Measurements from ENCODE around the gene ELP5. TPM values are rescaled to one million over a fixed set of nuclear protein-coding genes. Genes with fewer than 3 reads are reported as not detected.

The ELP5 gene
- total RNA-seq, 1 donor from 2014 or later, result 20.0 TPM

GRCh38 chr17:7289256-7290032 is 37.4 kb downstream of the ELP5 start:
- FAIRE-seq, result no peak
- no peak for TF ChIP-seq CTCF (IDR thresholded peaks at IDR 0.05; ENCODE audit: insufficient read depth, low read length, severe bottlenecking)
- Histone ChIP-seq H3K27me3 (ENCODE audit: control insufficient read depth, insufficient read depth, low read length) (peaks cover 5% of the 10 kb centered on the region), H3K36me3 (ENCODE audit: control insufficient read depth, insufficient read depth, low read length) (no peaks in the 10 kb centered on the region), H3K4me3 (ENCODE audit: low read depth, low read length) (no peak overlapping the region)
- DNase-seq (ENCODE audit: low read depth), result no peak

- no peak overlapping the region for H3K4me3 ChIP-seq (ENCODE audit: low read depth, low read length)
- no peak for TF ChIP-seq CTCF (IDR thresholded peaks at IDR 0.05; ENCODE audit: insufficient read depth, low read length, severe bottlenecking)
- H3K27me3 ChIP-seq (ENCODE audit: control insufficient read depth, insufficient read depth, low read length), result peaks cover 4% of the 10 kb centered on the region
- no peak for DNase-seq (ENCODE audit: low read depth)
- FAIRE-seq, result no peak
- H3K36me3 ChIP-seq (ENCODE audit: control insufficient read depth, insufficient read depth, low read length), result no peaks in the 10 kb centered on the region
Measured at GRCh38 chr17:7290166-7290565, 38.2 kb downstream of the ELP5 start.

- Histone ChIP-seq H3K4me3 (ENCODE audit: low read depth, low read length) (no peak overlapping the region), H3K36me3 (ENCODE audit: control insufficient read depth, insufficient read depth, low read length) (no peaks in the 10 kb centered on the region), H3K27me3 (ENCODE audit: control insufficient read depth, insufficient read depth, low read length) (peaks cover 3% of the 10 kb centered on the region)
- no peak for FAIRE-seq
- no peak for TF ChIP-seq CTCF (IDR thresholded peaks at IDR 0.05; ENCODE audit: insufficient read depth, low read length, severe bottlenecking)
- DNase-seq (ENCODE audit: low read depth), result no peak
Measured at GRCh38 chr17:7290685-7291084, 38.7 kb downstream of the ELP5 start.

- no peak for TF ChIP-seq CTCF (IDR thresholded peaks at IDR 0.05; ENCODE audit: insufficient read depth, low read length, severe bottlenecking)
- Histone ChIP-seq H3K36me3 (ENCODE audit: control insufficient read depth, insufficient read depth, low read length) (no peaks in the 10 kb centered on the region), H3K4me3 (ENCODE audit: low read depth, low read length) (no peak overlapping the region), H3K27me3 (ENCODE audit: control insufficient read depth, insufficient read depth, low read length) (peaks cover 3% of the 10 kb centered on the region)
- FAIRE-seq (no peak), DNase-seq (ENCODE audit: low read depth) (no peak)
Measured at GRCh38 chr17:7292194-7292593, 40.2 kb downstream of the ELP5 start.

- DNase-seq (ENCODE audit: low read depth), result no peak
- Histone ChIP-seq H3K4me3 (ENCODE audit: low read depth, low read length) (no peak overlapping the region), H3K36me3 (ENCODE audit: control insufficient read depth, insufficient read depth, low read length) (no peaks in the 10 kb centered on the region), H3K27me3 (ENCODE audit: control insufficient read depth, insufficient read depth, low read length) (peaks cover 3% of the 10 kb centered on the region)
- no peak for TF ChIP-seq CTCF (IDR thresholded peaks at IDR 0.05; ENCODE audit: insufficient read depth, low read length, severe bottlenecking)
- no peak for FAIRE-seq
Measured at GRCh38 chr17:7292729-7293128, 40.7 kb downstream of the ELP5 start.

- H3K27me3 ChIP-seq (ENCODE audit: control insufficient read depth, insufficient read depth, low read length), result peaks cover 3% of the 10 kb centered on the region
- no peak overlapping the region for H3K4me3 ChIP-seq (ENCODE audit: low read depth, low read length)
- TF ChIP-seq CTCF (IDR thresholded peaks at IDR 0.05; ENCODE audit: insufficient read depth, low read length, severe bottlenecking), result no peak
- DNase-seq (ENCODE audit: low read depth) (no peak), FAIRE-seq (peak; percentile 64)
- no peaks in the 10 kb centered on the region for H3K36me3 ChIP-seq (ENCODE audit: control insufficient read depth, insufficient read depth, low read length)
Measured at GRCh38 chr17:7293159-7293558, 41.1 kb downstream of the ELP5 start.
